HS-5 (cell line): Measurements from ENCODE around the gene KNTC1.

Experiments
- DNase-seq: peaks from one replicate; pipeline ENCODE4 v3.0.0-alpha.2; 2012; ENCODE audit warnings: low read depth

The KNTC1 gene

DNA sequence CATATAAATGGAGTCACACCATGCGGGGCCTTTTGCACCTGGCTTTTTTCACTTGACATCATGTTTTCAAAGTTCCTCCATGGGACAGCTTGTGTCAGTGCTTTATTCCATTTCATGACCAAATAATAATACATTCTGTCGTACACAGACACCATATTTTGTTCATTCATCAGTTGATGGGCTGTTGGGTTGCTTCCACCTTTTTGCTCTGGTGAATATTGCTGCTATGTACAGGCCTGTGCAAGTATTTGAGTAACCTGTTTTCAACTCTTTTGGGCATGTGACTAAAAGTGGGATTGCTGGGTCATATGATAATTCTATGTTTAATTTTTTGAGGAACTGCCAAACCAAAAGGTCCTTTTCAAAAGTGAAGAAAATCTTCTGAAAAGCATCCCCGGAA, 129.2 kb downstream of the KNTC1 start:
- DNase-seq, result no peak

DNA sequence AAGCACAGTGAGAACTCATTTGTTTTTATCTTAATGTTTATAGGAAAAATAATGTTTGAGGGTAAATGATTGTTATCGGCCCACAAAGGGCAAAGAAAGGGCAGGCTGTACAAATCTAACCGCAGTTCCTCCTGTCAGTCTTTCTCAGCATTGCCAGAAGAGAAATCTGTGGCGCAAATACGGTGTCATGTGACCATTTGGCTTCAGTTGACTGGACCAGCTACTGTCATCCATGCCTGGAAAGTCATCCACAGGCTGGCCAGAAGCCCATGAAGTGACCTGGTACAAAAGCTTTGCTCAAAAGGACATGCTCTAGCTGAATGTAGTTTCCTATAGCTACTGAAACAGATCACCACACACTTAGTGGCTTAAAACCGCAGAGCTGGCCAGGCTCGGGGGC, 132.5 kb downstream of the KNTC1 start:
- no peak for DNase-seq

DNA sequence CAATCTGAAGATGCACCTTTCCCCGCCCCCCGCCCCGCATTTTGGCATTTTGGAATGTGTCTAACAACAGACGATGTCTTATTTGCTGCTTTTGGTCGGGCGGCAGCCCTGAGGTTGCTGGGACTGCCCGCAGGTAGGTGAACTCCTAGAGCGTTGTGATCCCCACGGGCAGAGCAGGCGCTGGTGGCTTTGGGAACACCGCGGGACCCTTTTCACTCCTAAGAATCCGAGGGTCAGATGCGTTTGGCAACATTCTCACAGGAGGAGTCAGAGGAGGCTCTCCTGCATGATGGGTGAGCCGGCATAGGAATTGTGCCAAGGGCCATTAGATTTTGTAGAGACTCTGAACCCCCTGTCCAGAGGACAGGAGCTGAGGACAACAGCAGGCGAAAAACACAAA, 134.2 kb downstream of the KNTC1 start:
- no peak for DNase-seq

DNA sequence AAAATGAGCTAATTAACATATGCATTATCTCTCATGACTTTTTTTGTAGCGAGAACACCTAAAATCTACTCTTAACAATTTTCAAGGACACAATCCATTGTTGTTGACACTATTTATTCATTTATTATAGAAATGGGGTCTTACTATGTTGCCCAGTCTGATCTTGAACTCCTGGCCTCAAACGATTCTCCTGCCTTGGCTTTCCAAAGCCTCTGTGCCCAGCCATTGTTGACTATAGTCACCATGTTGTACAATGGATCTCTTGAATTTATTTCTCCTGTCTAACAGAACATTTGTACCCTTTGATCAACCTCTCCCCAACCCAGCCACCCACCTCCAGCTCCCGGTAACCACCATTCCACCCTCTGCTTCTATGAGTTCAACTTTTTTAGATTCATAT, 134.9 kb downstream of the KNTC1 start:
- no peak for DNase-seq

DNA sequence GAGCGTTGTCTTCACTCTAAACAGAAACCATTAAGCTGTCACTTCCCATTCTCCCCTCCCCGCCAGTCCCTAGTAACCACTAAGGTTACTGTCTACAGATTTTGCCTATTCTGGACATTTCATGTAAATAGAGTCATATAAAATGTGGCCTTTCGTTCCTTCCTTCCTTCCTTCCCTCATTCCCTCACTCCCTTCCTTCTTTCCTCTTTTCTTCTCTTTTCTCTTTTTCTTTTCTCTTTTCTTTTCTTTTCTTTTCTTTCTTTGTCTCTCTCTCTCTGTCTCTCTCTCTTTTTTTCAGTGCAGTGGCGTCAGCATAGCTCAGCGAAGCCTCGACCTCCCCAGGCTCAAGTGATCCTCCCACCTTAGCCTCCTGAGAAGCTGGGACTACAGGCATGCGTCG, 138.3 kb downstream of the KNTC1 start:
- no peak for DNase-seq

DNA sequence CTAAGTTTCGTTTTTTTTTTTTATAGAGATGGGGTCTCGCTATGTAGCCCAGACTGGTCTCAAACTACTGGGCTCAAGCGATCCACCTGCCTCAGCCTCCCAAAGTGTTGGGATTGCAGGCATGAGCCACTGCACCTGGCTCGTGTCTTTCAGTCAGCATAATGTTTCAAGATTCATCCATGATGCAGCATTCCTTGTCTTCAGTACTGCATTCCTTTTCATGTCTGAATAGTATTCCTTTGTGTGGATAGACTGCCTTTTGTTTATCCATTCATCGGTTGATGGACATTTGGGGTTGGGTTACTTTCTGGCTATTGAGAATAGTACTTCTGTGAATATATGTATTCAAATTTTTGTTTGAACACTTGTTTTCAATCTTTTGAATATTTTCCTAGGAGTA, 138.7 kb downstream of the KNTC1 start:
- DNase-seq, result no peak

DNA sequence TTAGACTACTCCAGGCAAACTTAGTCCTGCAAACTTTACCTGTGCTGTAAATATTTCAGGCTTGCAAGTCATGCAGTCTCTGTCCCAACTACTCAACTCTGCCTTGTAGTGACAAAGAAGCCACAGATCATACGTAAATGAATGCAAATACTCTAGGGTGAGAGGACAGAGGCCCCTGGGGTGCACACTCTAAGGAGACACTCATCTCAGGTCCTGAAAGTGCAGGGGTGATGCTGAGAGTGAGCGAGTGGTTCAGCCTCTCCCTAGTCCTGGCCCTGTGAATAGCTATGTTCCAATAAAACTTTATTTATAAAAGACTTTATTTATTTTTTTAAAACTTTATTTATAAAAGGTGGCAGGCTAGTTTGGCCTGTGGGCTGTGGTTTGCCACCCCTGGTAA, 141.2 kb downstream of the KNTC1 start:
- DNase-seq, result no peak

DNA sequence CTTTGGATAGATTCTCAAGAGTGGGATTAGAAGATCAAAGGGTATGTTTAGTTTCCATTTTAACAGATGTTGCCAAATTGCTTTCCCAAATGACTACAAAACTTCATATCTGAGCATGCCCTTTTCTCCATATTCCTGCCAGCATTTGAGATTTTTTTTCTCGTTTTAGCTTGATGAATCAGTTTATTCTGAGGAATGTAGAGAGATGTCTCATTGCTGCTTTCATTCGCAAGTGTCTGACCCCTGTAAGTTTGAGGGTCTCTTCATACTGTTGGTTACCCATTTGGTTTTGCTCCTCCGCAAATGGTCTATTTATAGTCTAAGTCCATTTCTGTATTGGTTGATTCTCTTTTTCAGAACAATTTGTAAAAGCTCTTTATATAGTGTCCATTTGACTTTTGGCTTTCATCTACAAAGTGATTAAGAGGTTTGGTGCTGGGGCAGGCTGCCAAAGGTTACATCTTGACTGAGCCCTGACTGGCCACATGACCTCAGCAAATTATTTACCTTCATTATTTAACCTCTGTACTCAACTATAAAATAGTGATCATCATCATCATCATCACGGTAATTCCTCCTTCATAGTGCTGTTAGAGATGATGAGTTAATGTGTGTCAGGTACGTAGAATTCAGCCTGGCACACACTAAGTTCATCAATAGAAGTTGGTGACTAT, 142.5 kb downstream of the KNTC1 start:
- DNase-seq, result peak; percentile 86

DNA sequence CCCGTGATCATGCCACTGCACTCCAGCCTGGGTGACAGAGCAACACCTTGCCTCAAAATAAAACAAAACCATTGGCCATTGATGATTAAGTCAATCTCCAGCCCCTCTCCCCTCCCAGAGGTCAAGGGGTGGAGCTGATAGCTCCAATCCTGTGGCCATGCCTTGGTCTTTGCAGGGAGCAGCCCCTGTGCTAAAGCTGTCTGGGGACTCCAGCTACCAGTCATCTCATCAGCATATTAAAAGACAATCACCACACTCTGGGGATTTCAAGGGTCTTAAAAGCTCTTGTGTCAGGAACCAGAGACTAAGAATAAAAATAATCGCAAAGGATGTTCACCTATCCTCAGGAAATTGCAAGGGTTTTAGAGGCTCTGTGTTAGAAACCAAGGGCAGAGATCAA, 145.5 kb downstream of the KNTC1 start:
- no peak for DNase-seq
